NK-92 (cell line): ENCODE measurements around the gene SKAP1.

Source experiments
- DNase-seq: peaks from one replicate; lab custom pipeline; 2025; ENCODE audit not compliant: unreplicated experiment; lab: John Stamatoyannopoulos, UW

SKAP1 gene

DNA sequence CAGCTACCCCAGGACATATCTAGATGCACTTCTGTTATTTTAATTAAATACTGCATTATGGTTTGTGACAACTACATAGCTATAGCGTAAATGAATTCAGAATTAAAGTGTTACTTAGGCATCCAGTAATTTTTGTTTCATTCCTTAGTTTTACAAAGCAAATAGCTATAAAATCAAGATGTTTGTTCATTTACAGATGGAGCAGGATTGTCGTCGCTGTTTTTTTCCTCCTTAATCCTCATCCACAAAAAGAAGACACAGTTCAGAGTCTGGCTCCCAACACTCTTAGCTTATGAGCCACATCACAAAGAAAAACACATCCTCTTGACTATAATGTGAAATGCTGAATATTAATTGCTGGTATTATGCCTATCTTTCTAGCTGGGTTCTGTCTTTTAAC lies 278.8 kb downstream of the SKAP1 start:
- no peak for DNase-seq

DNA sequence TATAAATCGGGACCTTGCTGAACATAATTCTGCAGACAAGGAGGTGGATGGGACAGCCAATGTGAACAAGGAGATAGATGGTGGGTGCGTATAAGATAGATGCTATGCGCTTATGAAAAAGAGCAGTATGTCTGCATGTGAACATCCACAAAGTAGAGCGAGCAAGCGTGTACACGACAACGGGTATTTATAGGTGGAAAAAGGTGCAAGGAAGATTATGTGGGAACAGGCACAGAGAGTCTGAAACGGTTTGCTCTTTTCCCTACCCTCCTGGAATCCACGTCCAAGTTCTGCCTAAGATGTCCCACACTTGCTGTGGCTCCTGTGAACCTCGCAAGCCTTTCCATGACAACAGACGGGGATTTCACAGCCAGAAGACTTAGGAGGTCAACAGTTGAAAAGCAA lies 279.4 kb downstream of the SKAP1 start:
- DNase-seq: no peak

DNA sequence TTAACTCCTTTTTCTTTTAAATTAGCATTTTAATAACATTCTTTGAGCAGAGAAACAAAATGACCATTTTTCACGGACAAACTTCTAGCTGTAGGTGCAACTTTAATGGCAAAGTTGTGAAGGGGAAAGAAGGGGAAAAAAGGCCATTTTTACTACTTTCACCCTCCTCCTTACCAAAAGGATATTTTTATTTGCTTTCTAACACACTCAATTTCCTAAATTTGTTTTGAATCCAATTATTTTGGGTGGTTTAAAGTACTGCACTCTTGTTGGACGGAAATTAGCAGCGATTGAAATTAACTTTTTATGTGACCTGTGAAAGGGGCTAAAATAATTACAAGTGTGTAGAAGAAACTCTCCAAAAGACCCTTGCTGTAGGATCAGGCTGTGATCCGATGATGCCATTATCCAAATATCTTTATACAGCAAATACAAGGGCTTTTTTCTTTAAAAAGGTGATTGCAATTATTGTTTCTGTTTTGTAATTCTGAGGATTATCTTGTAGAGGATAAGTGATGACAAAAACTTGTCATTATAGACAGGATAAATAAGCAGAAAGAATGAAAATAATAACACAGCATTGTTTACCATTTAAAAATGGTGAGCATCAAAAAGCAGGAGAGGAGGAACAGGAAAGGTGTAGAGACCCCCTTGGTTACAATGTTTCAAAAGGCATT lies 280.1 kb downstream of the SKAP1 start:
- DNase-seq: no peak

DNA sequence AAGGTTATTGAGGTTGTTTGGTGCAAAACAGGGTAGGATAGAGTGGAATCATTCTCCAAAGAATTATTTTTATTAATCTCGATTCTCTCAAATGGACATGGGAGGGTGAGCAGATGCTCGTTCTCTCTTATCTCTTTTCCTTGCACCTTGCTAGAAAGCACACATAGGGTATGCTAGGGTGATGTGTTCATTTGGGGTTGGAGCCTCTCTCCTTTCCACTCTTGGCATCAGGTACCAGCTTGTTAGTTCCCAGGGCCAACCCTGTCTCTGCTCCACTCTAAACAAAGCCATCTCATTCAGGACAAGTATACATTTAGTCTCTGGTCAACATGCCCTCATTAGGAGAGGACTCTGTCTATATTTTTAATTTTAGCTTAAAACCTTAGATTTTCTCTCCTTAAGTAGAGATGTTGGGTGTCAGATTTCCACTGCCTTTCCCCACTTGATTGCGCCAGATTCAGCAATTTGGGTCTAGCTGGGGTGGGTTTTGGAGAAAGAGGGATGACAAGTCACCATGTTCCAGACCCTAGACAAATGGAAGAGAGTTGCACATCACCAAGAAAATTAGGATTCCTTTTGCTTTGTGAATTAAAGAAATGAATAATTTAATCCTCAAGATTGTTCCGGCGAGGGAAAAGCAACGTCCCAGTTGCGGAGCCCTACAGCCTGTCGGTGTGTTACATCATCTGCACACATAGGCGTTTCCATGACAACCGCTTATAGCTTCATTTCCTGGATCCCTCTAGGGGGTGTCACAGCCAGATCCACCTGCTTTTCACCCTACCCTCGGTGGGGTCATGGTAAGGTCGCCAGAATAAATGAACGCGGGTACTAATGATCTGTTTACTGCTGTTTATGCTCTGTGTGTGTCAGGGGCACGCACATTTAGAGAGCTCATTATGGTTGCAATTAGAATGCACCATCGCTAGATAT lies 280.9 kb downstream of the SKAP1 start:
- DNase-seq: no peak

- DNase-seq: no peak
These were observed 281.8 kb downstream of the SKAP1 start for GRCh38 chr17:48148029-48148770.

DNA sequence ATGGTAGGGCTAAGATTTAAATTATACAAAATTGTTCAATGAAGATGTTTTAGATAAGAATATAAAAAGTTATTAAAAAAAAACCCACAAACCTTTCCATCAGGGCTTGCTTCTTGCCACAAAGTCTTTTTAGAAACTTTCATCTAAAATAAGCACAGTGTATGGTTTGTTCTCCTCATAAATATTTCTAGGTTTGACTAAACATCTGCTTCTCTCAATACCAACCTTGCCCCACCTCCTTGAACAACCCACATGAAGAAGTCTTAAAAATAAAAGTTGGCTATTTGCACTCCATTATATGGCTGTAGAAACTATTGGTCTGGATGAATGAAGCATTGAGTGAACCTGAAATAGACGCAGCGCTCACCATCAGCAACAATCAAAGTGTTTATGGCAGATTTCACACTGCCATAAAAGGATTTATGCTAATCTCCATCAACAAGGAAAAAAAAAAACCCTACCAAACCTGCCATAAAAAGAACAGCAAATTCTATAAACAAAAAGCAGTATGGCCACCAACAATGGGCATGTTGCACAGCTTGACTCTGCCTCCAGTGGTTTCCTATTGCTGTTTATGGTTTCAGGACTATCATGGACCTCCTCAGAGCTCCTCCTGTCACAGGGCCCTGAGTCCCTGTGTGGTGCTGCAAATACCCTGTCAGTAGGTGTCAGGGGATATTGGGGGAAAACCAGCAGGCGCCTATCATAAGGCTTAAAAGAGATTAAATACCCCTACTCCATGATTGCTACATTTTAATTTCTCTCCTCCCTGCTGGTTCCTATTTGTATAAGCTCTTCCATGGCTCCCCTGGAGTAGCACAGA lies 284.8 kb downstream of the SKAP1 start:
- no peak for DNase-seq

GRCh38 chr17:48144231-48144630 lies 285.8 kb downstream of the SKAP1 start:
- no peak for DNase-seq

- no peak for DNase-seq
These were observed 286.4 kb downstream of the SKAP1 start for GRCh38 chr17:48143629-48144028.

GRCh38 chr17:48139944-48140343 lies 290.1 kb downstream of the SKAP1 start:
- no peak for DNase-seq

DNA sequence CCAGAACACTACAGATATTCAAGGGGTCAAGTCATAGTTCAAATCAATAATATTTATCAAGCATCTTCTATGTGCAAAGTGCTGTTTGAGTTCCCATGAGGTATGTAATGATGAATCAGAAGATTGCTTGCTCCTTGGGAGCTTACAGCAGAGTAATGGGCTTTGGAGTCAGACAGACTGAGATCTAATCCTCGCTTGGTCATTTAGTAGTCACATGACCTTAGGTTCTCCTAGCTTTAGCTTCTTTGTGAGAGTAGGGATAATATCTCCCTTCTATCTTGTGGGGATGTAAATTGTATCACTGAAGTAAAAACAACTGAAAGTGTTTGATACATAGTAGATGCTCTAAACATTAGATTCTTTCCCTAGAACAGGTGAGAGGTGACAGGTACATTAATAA lies 292.4 kb downstream of the SKAP1 start:
- DNase-seq: no peak

- no peak for DNase-seq
These were observed 295.0 kb downstream of the SKAP1 start for GRCh38 chr17:48134912-48135480.

DNA sequence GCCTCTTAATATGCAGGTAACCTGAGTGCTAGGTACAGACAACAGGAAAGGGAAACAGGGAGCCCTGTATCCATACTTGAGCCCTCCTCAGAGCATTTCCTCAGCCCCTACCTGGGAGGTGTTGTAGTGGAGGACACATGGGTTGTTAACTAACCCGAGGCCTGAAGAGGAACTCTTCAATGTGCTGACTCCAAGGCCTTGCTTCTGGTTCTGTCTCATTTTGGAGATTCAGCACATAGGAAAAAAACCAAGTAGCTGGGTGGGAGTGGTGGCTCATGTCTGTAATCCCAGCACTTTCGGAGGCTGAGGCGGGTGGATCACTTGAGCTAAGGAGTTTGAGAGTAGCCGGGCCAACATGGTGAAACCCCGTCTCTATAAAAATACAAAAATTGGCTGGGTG lies 297.6 kb downstream of the SKAP1 start:
- DNase-seq: no peak

DNA sequence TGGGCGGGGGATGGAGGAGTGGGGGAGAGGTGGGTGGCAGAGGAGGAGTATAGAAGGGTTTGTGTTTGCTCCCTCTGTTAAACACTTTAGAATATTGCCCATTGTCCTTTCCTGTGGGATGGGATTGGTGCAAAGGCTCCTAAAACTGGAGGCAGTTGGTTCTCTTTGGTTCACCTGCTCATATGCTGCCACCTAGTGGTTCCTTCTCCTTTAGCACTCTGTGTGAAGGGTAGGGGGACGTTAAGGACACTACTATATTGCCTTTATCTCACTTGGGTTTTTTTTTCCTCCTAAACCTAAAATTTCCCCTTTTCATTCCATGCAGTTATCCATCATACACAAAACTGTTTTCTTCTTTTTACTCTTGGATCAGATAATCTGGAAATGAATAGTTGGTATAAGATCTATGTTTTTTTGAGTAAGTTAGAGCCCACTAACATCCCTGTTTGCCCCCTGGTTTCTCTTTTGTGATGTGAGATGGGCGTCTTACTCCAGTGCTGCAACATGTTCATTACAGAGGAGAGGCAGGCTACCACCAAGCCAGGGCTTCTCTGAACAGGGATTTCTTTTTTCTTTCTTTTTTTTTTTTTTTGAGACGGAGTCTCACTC lies 298.7 kb downstream of the SKAP1 start:
- DNase-seq: no peak

- no peak for DNase-seq
These were observed 300.0 kb downstream of the SKAP1 start for GRCh38 chr17:48129981-48130380.

DNA sequence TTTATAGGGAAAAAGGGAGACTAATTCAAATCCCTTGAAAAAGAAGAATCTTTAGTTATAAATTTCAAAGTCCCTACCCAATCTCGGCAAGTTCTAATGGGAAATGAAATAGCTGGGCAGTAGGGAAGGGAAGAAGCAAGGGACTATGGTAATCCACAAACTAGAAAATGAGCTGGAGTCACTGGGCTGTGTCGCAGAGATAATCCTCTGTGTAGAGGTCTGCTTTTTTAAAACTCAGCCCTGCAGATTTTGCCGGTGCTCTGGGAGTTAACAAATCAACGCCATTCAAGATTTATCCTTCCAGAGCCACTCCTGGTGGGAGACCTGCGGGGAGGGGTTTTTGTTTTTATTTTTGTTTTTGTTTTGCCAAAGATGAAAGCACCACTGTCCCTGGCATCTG lies 301.6 kb downstream of the SKAP1 start:
- DNase-seq: no peak

DNA sequence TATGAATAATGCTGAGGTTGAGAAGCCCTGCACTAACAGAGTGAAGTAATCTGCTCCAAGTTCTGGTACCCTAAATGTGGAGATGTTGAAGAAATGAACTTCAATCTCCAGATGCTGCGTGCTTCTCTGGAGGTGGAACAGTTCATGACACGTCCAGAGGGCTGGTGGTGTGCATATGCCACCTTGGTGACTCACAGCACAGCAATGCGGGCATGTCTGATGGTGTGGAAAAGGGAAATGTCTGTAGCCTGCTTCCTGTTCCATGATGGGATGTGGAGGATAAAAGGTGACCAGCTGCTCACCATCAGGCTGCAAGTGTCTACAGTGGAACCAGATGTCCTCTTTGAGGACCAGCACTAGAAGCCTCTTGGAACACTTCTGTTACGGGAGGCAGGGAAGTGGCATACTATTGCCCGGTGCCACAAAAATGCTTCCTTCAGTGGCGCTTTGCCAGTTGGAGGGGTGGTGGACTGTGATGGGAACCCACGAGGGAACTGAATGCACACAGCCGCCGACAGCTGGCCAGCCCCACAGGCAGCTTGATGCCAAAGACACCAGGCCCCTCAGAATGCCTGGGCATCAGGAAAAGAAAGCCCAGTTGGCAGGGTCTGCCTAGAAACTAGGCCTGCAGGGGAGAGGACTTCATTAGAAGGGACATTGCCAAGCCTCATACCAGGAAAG lies 302.5 kb downstream of the SKAP1 start:
- DNase-seq: no peak

DNA sequence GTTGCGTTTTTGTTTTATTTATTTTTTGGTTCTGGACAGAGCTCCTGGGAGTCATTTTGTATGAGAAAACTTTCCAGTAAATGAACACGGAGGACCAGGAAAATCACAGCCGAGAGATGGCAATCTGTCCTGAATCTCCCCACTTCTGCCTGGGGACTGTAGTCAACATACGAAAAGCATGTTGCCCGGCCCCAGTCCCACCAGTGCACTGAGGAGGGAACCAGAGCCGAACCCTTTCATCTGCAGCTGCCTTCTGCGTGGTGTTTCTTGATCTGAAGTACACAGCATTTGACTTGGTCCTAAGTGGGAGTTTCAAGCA lies 303.5 kb downstream of the SKAP1 start:
- DNase-seq: no peak

DNA sequence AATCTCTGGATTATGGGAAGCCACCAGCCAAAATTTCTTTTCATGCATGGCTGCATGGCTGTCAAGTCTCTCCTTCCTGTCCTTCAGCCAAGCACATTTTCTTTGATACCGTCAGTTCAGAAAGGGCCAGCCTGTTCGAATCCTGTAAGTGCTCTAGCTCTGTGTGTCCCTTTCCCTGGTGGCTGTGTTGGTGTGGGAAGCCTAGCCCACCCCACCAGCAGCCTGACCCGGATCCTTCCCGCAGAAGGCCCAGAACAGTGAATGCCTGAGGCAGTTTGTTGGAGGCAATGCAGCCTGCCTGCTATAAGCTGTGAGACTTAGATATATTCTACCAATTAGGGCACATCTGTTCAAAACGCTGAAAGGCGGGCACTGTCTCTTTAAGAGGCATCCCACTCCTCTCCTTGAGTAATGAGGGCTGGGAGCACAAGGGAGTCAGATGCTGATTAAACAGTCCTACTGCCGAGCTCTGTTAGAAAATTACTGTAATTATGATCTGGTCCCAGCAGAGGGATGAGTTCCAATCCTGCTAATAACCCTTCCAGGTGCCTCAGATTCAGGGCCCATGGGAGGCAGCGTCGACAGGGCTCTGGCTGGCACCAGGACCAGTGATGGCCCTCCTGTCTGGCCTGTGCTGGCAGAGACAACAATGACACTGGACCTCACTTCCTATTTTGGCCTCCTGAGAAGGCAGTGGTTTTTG lies 304.0 kb downstream of the SKAP1 start:
- no peak for DNase-seq

DNA sequence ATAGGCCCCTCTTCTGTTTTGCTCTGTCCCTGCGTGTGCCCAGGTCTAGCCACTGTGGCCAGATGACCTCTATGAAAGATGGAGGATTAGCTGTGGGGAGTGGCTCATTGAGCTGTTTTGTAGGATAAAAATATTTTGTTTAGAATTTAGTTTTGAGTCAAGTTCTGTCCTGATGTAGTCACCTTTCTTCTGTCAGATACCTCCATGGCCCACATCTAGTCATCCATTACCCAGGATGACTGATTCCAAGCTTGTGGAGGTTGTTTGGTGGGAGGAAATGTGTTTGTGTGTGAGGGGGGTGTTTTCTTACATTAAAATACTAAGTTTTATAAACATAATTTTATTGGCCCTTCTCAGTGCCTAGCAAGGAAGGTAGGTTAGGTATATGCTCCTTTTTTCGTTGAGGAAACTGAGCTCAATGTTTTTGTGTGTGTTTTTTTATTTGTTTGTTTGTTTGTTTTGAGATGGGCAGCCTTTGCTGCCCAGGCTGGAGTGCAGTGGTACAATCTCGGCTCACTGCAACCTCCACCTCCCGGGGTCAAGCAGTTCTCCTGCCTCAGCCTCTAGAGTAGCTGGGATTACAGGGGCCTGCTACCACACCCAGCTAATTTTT lies 306.1 kb downstream of the SKAP1 start:
- no peak for DNase-seq
